ENCODE data around the gene LRATD1. TPM values are rescaled to one million over a fixed set of nuclear protein-coding genes. Genes with fewer than 3 reads are reported as not detected.
"Not testable (repeated sequence)": the region's sequence is repeated elsewhere in the genome, so short reads cannot be mapped to it uniquely, and the experiment has no call there.

LRATD1 gene
- total and polyA plus RNA-seq, 8 donors: 3.3 to 16.5 (median 15.4) TPM

DNA sequence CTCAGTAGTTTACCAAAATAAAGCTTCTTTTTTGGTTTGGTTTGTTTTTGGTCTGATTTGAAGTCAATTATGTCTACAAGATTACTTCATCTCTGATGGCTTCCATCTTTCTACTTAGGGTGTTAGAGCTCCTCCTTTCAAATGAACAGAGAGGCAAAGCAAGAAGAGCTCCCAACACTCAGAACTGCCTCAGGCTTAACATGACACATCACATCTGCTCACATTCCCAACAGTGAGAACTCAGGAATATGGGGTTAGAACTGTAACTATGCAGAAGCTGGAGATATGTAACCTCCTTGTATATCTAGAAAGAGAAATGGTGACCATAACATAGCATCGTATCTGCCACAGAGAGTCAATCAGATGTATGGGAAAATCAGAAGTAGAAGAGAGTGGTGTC lies 11.4 kb upstream of the LRATD1 start:
- TF ChIP-seq, protein P1, sequence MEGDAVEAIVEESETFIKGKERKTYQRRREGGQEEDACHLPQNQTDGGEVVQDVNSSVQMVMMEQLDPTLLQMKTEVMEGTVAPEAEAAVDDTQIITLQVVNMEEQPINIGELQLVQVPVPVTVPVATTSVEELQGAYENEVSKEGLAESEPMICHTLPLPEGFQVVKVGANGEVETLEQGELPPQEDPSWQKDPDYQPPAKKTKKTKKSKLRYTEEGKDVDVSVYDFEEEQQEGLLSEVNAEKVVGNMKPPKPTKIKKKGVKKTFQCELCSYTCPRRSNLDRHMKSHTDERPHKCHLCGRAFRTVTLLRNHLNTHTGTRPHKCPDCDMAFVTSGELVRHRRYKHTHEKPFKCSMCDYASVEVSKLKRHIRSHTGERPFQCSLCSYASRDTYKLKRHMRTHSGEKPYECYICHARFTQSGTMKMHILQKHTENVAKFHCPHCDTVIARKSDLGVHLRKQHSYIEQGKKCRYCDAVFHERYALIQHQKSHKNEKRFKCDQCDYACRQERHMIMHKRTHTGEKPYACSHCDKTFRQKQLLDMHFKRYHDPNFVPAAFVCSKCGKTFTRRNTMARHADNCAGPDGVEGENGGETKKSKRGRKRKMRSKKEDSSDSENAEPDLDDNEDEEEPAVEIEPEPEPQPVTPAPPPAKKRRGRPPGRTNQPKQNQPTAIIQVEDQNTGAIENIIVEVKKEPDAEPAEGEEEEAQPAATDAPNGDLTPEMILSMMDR (IDR thresholded peaks at IDR 0.05): no peak
- Histone ChIP-seq H3K9me3 (no peaks in the 10 kb centered on the region), H3K27ac (no peak overlapping the region), H3K36me3 (no peaks in the 10 kb centered on the region), H3K4me1 (no peaks in the 10 kb centered on the region), H3K4me3 (no peak overlapping the region), H3K27me3 (no peaks in the 10 kb centered on the region)
- ATAC-seq (no peak), DNase-seq (no peak)
- intact Hi-C loops (cut with DNase I): no loop called here

DNA sequence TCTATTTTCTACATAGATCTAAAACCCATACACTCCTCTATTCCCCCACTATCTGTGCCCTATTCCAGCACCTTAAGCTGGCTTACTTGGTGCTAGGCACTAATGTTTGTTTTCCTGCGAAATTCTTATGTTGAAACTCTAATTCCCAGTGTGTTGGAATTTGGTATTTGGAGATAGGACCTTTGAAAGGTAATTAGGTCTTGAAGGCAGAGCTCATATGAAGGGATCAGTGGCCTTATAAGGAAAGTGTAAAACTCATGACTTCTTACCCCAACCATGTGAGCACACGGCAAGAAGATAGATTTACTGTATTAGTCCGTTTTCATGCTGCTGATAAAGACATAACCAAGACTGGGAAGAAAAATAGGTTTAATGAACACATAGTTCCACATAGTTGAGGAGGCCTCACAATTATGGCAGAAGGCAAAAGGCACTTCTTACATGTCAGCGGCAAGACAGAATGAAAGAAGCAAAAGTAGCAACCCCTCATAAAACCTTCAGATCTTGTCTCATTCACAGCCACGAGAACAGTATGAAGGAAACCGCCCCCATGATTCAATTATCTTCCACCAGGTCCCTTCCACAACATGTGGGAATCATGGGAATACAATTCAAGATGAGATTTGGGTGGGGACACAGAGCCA lies 10.5 kb upstream of the LRATD1 start:
- no peak for ATAC-seq
- TF ChIP-seq, protein P1 (IDR thresholded peaks at IDR 0.05): no peak

DNA sequence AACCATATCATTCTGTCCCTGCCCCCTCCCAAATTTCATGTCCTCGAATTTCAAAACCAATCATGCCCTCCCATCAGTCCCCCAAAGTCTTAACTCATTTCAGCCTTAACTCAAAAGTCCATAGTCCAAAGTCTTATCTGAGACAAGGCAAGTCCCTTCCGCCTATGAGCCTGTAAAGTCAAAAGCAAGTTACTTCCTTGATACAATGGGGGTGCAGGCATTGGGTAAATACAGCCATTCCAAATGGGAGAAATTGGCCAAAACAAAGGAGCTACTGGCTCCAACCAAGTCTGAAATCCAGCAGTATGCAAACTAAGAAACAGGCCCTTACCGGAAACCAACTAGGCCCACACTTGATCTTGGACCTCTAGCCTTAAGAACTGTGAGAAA lies 10.0 kb upstream of the LRATD1 start:
- ATAC-seq; intact Hi-C loops (cut with DNase I); H3K4me1 ChIP-seq; H3K36me3 ChIP-seq; DNase-seq; H3K9me3 ChIP-seq; H3K27ac ChIP-seq; H3K4me3 ChIP-seq; H3K27me3 ChIP-seq: not testable (repeated sequence)

More for the DNA sequence above, 10.5 kb upstream of the LRATD1 start:
- DNase-seq: no peak
- no peak overlapping the region for H3K4me3 ChIP-seq
- H3K9me3 ChIP-seq: no peaks in the 10 kb centered on the region
- intact Hi-C loops (cut with DNase I): no loop called here
- H3K27ac ChIP-seq: no peak overlapping the region
- H3K4me1 ChIP-seq: no peaks in the 10 kb centered on the region
- no peaks in the 10 kb centered on the region for H3K36me3 ChIP-seq
- no peaks in the 10 kb centered on the region for H3K27me3 ChIP-seq

DNA sequence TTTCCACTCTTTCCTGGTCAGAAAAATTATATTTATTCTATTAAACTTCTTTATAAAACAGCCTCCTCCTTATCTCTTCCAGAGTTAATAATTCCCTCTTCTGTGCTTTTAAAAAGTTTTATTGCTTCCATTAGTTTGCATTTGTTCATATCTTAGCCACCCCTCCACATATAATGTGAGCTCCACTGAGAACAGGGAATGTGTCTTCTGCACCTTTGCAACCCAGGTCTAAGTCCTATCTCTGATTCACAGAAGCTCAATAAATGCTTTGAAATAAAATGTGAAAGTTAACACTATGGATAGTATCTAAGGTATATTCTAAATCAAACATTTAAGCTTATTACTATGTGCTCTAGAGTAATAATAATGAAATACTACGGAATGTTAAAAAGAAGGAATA lies 9.3 kb upstream of the LRATD1 start:
- no peak for DNase-seq
- no peaks in the 10 kb centered on the region for H3K9me3 ChIP-seq
- H3K4me1 ChIP-seq: no peaks in the 10 kb centered on the region
- TF ChIP-seq, protein P1 (IDR thresholded peaks at IDR 0.05): no peak
- intact Hi-C loops (cut with DNase I): no loop called here
- H3K27ac ChIP-seq: no peak overlapping the region
- H3K36me3 ChIP-seq: no peaks in the 10 kb centered on the region
- H3K4me3 ChIP-seq: no peak overlapping the region
- no peak for ATAC-seq
- H3K27me3 ChIP-seq: no peaks in the 10 kb centered on the region

DNA sequence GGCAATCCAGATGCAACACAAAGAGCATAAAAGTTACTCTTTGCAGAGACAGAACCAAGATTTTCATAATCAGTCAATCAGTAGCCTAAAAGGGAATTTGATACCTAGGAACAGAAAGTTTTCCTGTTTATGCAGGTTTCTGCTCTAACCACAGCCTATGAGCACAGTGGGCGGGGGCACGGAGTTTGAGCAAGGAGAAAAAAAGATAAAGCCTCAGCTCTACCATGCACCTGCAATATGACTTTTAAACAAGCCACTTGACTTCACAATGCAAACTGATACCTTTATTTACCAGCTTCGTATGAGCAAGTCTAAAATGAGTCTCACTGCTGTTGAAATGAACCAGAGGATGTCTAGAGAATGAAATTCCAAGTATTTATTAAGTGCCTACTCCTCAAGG lies 5.6 kb upstream of the LRATD1 start:
- Histone ChIP-seq H3K4me3 (no peak overlapping the region), H3K27ac (no peak overlapping the region), H3K9me3 (no peaks in the 10 kb centered on the region), H3K36me3 (no peaks in the 10 kb centered on the region), H3K4me1 (peaks cover 0 to under 1% of the 10 kb centered on the region in 2 donors), H3K27me3 (peaks cover 5 to 9% of the 10 kb centered on the region in 2 donors)
- ATAC-seq (peak; percentile 87), DNase-seq (peak in 2 of 4 donors; percentile 38 to 44)
- TF ChIP-seq, protein P1 (IDR thresholded peaks at IDR 0.05): no peak
- intact Hi-C loops (cut with DNase I): no loop called here

DNA sequence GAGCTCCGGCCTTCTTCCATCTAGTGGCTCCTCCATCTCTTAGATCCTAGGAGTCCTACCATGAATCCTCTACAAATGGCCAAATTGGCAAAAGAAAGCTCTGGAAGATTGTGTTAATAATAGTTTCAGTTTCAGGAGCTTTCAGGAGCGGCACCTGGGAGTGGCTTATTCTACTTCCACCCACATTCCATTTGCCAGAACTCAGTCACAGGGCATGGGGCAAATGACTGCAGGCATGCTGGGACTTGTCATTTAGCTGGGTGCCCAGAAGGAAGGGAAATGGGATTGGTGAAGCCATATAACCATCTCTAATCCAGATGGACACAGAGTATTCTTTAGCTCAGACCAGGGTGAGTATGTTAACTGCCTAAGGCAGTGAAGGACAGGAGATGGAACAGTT lies 3.6 kb upstream of the LRATD1 start:
- no peak for DNase-seq
- intact Hi-C loops (cut with DNase I): no loop called here
- peaks cover 18 to 29% of the 10 kb centered on the region in 2 donors for H3K27me3 ChIP-seq
- H3K4me1 ChIP-seq: peaks cover 4% of the 10 kb centered on the region in 2 donors
- no peak overlapping the region for H3K4me3 ChIP-seq
- ATAC-seq: peak; percentile 8
- TF ChIP-seq, protein P1 (IDR thresholded peaks at IDR 0.05): no peak
- no peaks in the 10 kb centered on the region for H3K9me3 ChIP-seq
- H3K27ac ChIP-seq: no peak overlapping the region
- H3K36me3 ChIP-seq: no peaks in the 10 kb centered on the region

Data from left lung (tissue), 10 donors.